Small intestine (tissue), 7 donors: ENCODE measurements around the gene TCF15. TPM values are rescaled to one million over a fixed set of nuclear protein-coding genes. Genes with fewer than 3 reads are reported as not detected.

Experiments
- DNase-seq, 2 donors: peaks; one replicate each; pipeline versions ENCODE4 v3.0.0 to v3.0.0-alpha.2; 2013
- FAIRE-seq: peaks from 2 replicates; lab custom pipeline; 2012; peaks lifted over from hg19 to GRCh38; lab: Jason Lieb, UNC
- H3K27ac ChIP-seq, 3 donors: one replicate each; pipeline ENCODE4 v1.5.1; 2013; ENCODE audit warnings: low read length in 2 of 3, mild to moderate bottlenecking in 2 of 3, control low read depth in 1 of 3, inconsistent platforms in 1 of 3, low read depth in 1 of 3, moderate library complexity in 1 of 3
- H3K27me3 ChIP-seq, 3 donors: one replicate each; pipeline ENCODE4 v1.6.1; 2013; ENCODE audit warnings: low read length in 3 of 3, inconsistent platforms in 1 of 3; ENCODE audit not compliant: control insufficient read depth in 3 of 3, insufficient read depth in 3 of 3
- H3K36me3 ChIP-seq, 3 donors: one replicate each; pipeline ENCODE4 v1.6.1; 2013; ENCODE audit warnings: low read length in 3 of 3, inconsistent platforms in 1 of 3, low read depth in 1 of 3, mild to moderate bottlenecking in 1 of 3, moderate library complexity in 1 of 3; ENCODE audit not compliant: control insufficient read depth in 3 of 3, insufficient read depth in 2 of 3
- H3K4me1 ChIP-seq, 3 donors: one replicate each; pipeline ENCODE4 v1.6.1; 2013; ENCODE audit warnings: low read length in 2 of 3, inconsistent platforms in 1 of 3, low read depth in 1 of 3, mild to moderate bottlenecking in 1 of 3, moderate library complexity in 1 of 3; ENCODE audit not compliant: control insufficient read depth in 3 of 3, insufficient read depth in 2 of 3
- H3K4me3 ChIP-seq, 3 donors: one replicate each; pipeline ENCODE4 v1.5.1; 2013; ENCODE audit warnings: low read length in 3 of 3, control low read depth in 1 of 3, inconsistent platforms in 1 of 3, low read depth in 1 of 3, mild to moderate bottlenecking in 1 of 3, moderate library complexity in 1 of 3
- H3K9me3 ChIP-seq, 2 donors: one replicate each; pipeline ENCODE4 v1.6.1; 2013; ENCODE audit warnings: low read depth in 1 of 2, low read length in 1 of 2; ENCODE audit not compliant: control insufficient read depth in 2 of 2, insufficient read depth in 1 of 2
- WGBS, 3 donors: extraction: QIAGEN DNeasy Blood & Tissue Kit; methylation state at CpG; one replicate each; pipeline ENCODE4 v1.1.7; 2013; 5-methylcytosine and 5-hydroxymethylcytosine counted together
- polyA plus RNA-seq, 4 donors: library from polyadenylated mRNA; stranded (reverse) in 3 of 4; unstranded in 1 of 4; fragments of 200-250 nt in 3 of 4; fragments of 120-200 nt in 1 of 4; gene quantifications; one replicate each; pipeline versions ENCODE4 v1.2.1 to v1.2.3, GENCODE V29; 2013
- donor health status: healthy with polysubstance abuse.
- donor health status: control.
- donor health status: control.
- donor health status: Bipolar disorder and iron deficiency.
- donor health status: healthy.

Gene TCF15
- polyA plus RNA-seq, 4 donors: 0.21 to 0.37 TPM; not detected in 2

GRCh38 chr20:638579-638978, 28.5 kb upstream of the TCF15 start:
- Histone ChIP-seq H3K4me3 (no peak overlapping the region), H3K27ac (no peak overlapping the region), H3K9me3 (no peaks in the 10 kb centered on the region), H3K27me3 (peaks cover 0 to 20% (median 3%) of the 10 kb centered on the region in 3 donors), H3K36me3 (no peaks in the 10 kb centered on the region), H3K4me1 (peaks cover 0 to 3% (median 0%) of the 10 kb centered on the region in 3 donors)
- 71 to 75% (median 73%) methylated on average over 1 of the region's 1 CpG for WGBS, 3 donors
- DNase-seq: no peak
- FAIRE-seq: no peak

GRCh38 chr20:637559-637958, 27.4 kb upstream of the TCF15 start:
- DNase-seq (no peak), FAIRE-seq (no peak)
- Histone ChIP-seq H3K9me3 (no peaks in the 10 kb centered on the region), H3K27ac (no peak overlapping the region), H3K27me3 (peaks cover 0 to 22% (median 0%) of the 10 kb centered on the region in 3 donors), H3K36me3 (no peaks in the 10 kb centered on the region), H3K4me1 (peaks cover 0 to 2% (median 0%) of the 10 kb centered on the region in 3 donors), H3K4me3 (no peak overlapping the region)
- WGBS, 3 donors: 48 to 80% (median 71%) methylated on average over 2 of the region's 2 CpGs

GRCh38 chr20:635893-636338, 25.8 kb upstream of the TCF15 start:
- Histone ChIP-seq H3K27ac (no peak overlapping the region), H3K4me1 (no peaks in the 10 kb centered on the region), H3K9me3 (no peaks in the 10 kb centered on the region), H3K27me3 (peaks cover 0 to 19% (median 0%) of the 10 kb centered on the region in 3 donors), H3K36me3 (no peaks in the 10 kb centered on the region), H3K4me3 (no peak overlapping the region)
- DNase-seq (no peak), FAIRE-seq (no peak)
- 40 to 56% (median 54%) methylated on average over 7 of the region's 7 CpGs for WGBS, 3 donors

GRCh38 chr20:635028-635892, 25.2 kb upstream of the TCF15 start:
- FAIRE-seq: no peak

GRCh38 chr20:634148-634925, 24.2 kb upstream of the TCF15 start:
- Histone ChIP-seq H3K9me3 (no peaks in the 10 kb centered on the region), H3K4me3 (no peak overlapping the region), H3K36me3 (no peaks in the 10 kb centered on the region), H3K27ac (no peak overlapping the region), H3K27me3 (peaks cover 0 to 21% (median 0%) of the 10 kb centered on the region in 3 donors), H3K4me1 (no peaks in the 10 kb centered on the region)
- WGBS, 3 donors: 43 to 58% (median 54%) methylated on average over 14 of the region's 14 CpGs
- FAIRE-seq (no peak), DNase-seq (no peak)

More at GRCh38 chr20:635028-635892, 25.2 kb upstream of the TCF15 start:
- no peaks in the 10 kb centered on the region for H3K9me3 ChIP-seq
- no peaks in the 10 kb centered on the region for H3K36me3 ChIP-seq
- WGBS, 3 donors: 57 to 65% (median 60%) methylated on average over 9 of the region's 9 CpGs
- H3K27me3 ChIP-seq: peaks cover 0 to 21% (median 0%) of the 10 kb centered on the region in 3 donors
- no peak for DNase-seq
- no peaks in the 10 kb centered on the region for H3K4me1 ChIP-seq
- no peak overlapping the region for H3K27ac ChIP-seq
- H3K4me3 ChIP-seq: no peak overlapping the region

- Histone ChIP-seq H3K9me3 (no peaks in the 10 kb centered on the region), H3K4me3 (no peak overlapping the region), H3K36me3 (no peaks in the 10 kb centered on the region), H3K4me1 (no peaks in the 10 kb centered on the region), H3K27ac (no peak overlapping the region), H3K27me3 (peaks cover 0 to 19% (median 3%) of the 10 kb centered on the region in 3 donors)
- no peak for FAIRE-seq
- DNase-seq: no peak
- 50 to 76% (median 71%) methylated on average over 1 of the region's 1 CpG for WGBS, 3 donors
These were observed 21.0 kb upstream of the TCF15 start for GRCh38 chr20:631101-631500.

- FAIRE-seq (no peak), DNase-seq (no peak)
- no peaks in the 10 kb centered on the region for H3K9me3 ChIP-seq
These were observed 16.5 kb upstream of the TCF15 start for GRCh38 chr20:626579-626978.

GRCh38 chr20:625360-625932, 15.3 kb upstream of the TCF15 start:
- no peaks in the 10 kb centered on the region for H3K36me3 ChIP-seq
- FAIRE-seq (no peak), DNase-seq (no peak)
- H3K27me3 ChIP-seq: peaks cover 0 to 13% (median 5%) of the 10 kb centered on the region in 3 donors
- no peaks in the 10 kb centered on the region for H3K9me3 ChIP-seq
- 72 to 87% (median 80%) methylated on average over 4 of the region's 4 CpGs for WGBS, 3 donors
- H3K27ac ChIP-seq: no peak overlapping the region
- no peaks in the 10 kb centered on the region for H3K4me1 ChIP-seq
- no peak overlapping the region for H3K4me3 ChIP-seq

More at GRCh38 chr20:626579-626978, 16.5 kb upstream of the TCF15 start:
- 62 to 76% (median 71%) methylated on average over 2 of the region's 2 CpGs for WGBS, 3 donors
- Histone ChIP-seq H3K36me3 (no peaks in the 10 kb centered on the region), H3K27ac (no peak overlapping the region), H3K4me3 (no peak overlapping the region), H3K4me1 (no peaks in the 10 kb centered on the region), H3K27me3 (peaks cover 0 to 10% (median 5%) of the 10 kb centered on the region in 3 donors)
